Measurements from ENCODE around the gene LTBP1. TPM values are rescaled to one million over a fixed set of nuclear protein-coding genes. Genes with fewer than 3 reads are reported as not detected.

LTBP1 gene
- total RNA-seq, 2 experiments from 2014 or later, result 61.1 to 82.6 TPM

- H3K9me3 ChIP-seq (ENCODE audit: low read length), result peaks cover 7% of the 10 kb centered on the region
- no peak overlapping the region for H3K27ac ChIP-seq (ENCODE audit: low read depth, low read length, poor library complexity, severe bottlenecking)
- no peaks in the 10 kb centered on the region for H4K20me1 ChIP-seq (ENCODE audit: insufficient read depth, low read length)
- no peaks in the 10 kb centered on the region for H3K9me2 ChIP-seq (ENCODE audit: insufficient read depth, low read length)
- peaks cover 94% of the 10 kb centered on the region for H3K36me3 ChIP-seq (ENCODE audit: insufficient read depth, low read length)
- intact Hi-C loops (cut with micrococcal nuclease; ENCODE audit: unreplicated experiment), result no loop called here
- ChIA-PET POLR2A (interaction anchor here (0.6 to 1.0 kb wide), 3 partner anchors 14 to 563 kb away, joined by 3 read pairs; no protein-coding TSS in a partner anchor), CTCF (ENCODE audit: unreplicated experiment) (no interaction called here)
- DNase-seq (ENCODE audit: low spot score), result no peak
- no TSS peak for BruUV-seq (replicated peaks)
- H3K4me2 ChIP-seq (ENCODE audit: low read length), result no peak overlapping the region
- H3K79me2 ChIP-seq (ENCODE audit: insufficient read depth, low read depth, low read length), result no peaks in the 10 kb centered on the region
- H2AFZ ChIP-seq (ENCODE audit: low read length), result no peak overlapping the region
- H3K4me3 ChIP-seq (ENCODE audit: low read depth, low read length, poor library complexity, severe bottlenecking), result no peak overlapping the region
- no peaks in the 10 kb centered on the region for H3K4me1 ChIP-seq (ENCODE audit: insufficient read depth, low read length, poor library complexity, severe bottlenecking)
- TF ChIP-seq CTCF (conservative IDR thresholded peaks at IDR 0.05; ENCODE audit: low read length), result no peak
- TF ChIP-seq EZH2phosphoT487 (IDR thresholded peaks at IDR 0.05; ENCODE audit: borderline replicate concordance, low read depth, low read length), result no peak
Observed at GRCh38 chr2:33219850-33220275, 273.1 kb downstream of the LTBP1 start.

- intact Hi-C loops (cut with micrococcal nuclease; ENCODE audit: unreplicated experiment), result no loop called here
- Histone ChIP-seq H3K4me2 (ENCODE audit: low read length) (no peak overlapping the region), H3K9me3 (ENCODE audit: low read length) (peaks cover 8% of the 10 kb centered on the region), H3K79me2 (ENCODE audit: insufficient read depth, low read depth, low read length) (no peaks in the 10 kb centered on the region), H4K20me1 (ENCODE audit: insufficient read depth, low read length) (no peaks in the 10 kb centered on the region), H2AFZ (ENCODE audit: low read length) (no peak overlapping the region), H3K27ac (ENCODE audit: low read depth, low read length, poor library complexity, severe bottlenecking) (no peak overlapping the region), H3K9me2 (ENCODE audit: insufficient read depth, low read length) (no peaks in the 10 kb centered on the region), H3K36me3 (ENCODE audit: insufficient read depth, low read length) (peaks cover 96% of the 10 kb centered on the region), H3K4me1 (ENCODE audit: insufficient read depth, low read length, poor library complexity, severe bottlenecking) (no peaks in the 10 kb centered on the region), H3K4me3 (ENCODE audit: low read depth, low read length, poor library complexity, severe bottlenecking) (no peak overlapping the region)
- ChIA-PET POLR2A (no interaction called here), CTCF (ENCODE audit: unreplicated experiment) (no interaction called here)
- no peak for TF ChIP-seq EZH2phosphoT487 (IDR thresholded peaks at IDR 0.05; ENCODE audit: borderline replicate concordance, low read depth, low read length)
- no peak for TF ChIP-seq CTCF (conservative IDR thresholded peaks at IDR 0.05; ENCODE audit: low read length)
- DNase-seq (ENCODE audit: low spot score), result no peak
- BruUV-seq (replicated peaks), result no TSS peak
Observed at GRCh38 chr2:33220533-33220932, 273.8 kb downstream of the LTBP1 start.

GRCh38 chr2:33221046-33221784, 274.5 kb downstream of the LTBP1 start:
- Histone ChIP-seq H3K79me2 (ENCODE audit: insufficient read depth, low read depth, low read length) (no peaks in the 10 kb centered on the region), H2AFZ (ENCODE audit: low read length) (no peak overlapping the region), H3K9me2 (ENCODE audit: insufficient read depth, low read length) (no peaks in the 10 kb centered on the region), H4K20me1 (ENCODE audit: insufficient read depth, low read length) (no peaks in the 10 kb centered on the region), H3K4me3 (ENCODE audit: low read depth, low read length, poor library complexity, severe bottlenecking) (no peak overlapping the region), H3K4me1 (ENCODE audit: insufficient read depth, low read length, poor library complexity, severe bottlenecking) (no peaks in the 10 kb centered on the region), H3K36me3 (ENCODE audit: insufficient read depth, low read length) (peaks cover 99% of the 10 kb centered on the region), H3K4me2 (ENCODE audit: low read length) (no peak overlapping the region), H3K27ac (ENCODE audit: low read depth, low read length, poor library complexity, severe bottlenecking) (no peak overlapping the region), H3K9me3 (ENCODE audit: low read length) (peaks cover 8% of the 10 kb centered on the region)
- no peak for DNase-seq (ENCODE audit: low spot score)
- no TSS peak for BruUV-seq (replicated peaks)
- ChIA-PET CTCF (ENCODE audit: unreplicated experiment) (no interaction called here), POLR2A (no interaction called here)
- no peak for TF ChIP-seq EZH2phosphoT487 (IDR thresholded peaks at IDR 0.05; ENCODE audit: borderline replicate concordance, low read depth, low read length)
- TF ChIP-seq CTCF (conservative IDR thresholded peaks at IDR 0.05; ENCODE audit: low read length), result no peak
- intact Hi-C loops (cut with micrococcal nuclease; ENCODE audit: unreplicated experiment), result no loop called here
